GM18508 (cell line): ENCODE measurements around the gene FLOT2.
A peak's percentile ranks its signal among the peaks of the same experiment; 100 is the strongest.
"Not testable (repeated sequence)": the region's sequence is repeated elsewhere in the genome, so short reads cannot be mapped to it uniquely, and the experiment has no call there.

Source experiments
- ATAC-seq: cut with Tn5 transposase; IDR thresholded peaks from one replicate; pipeline ENCODE4 v1.9.1; 2021; ENCODE audit warnings: moderate number of reproducible peaks; ENCODE audit not compliant: insufficient read depth, unreplicated experiment

The FLOT2 gene

GRCh38 chr17:28877150-28877711, 20.3 kb downstream of the FLOT2 start:
- ATAC-seq = not testable (repeated sequence)

GRCh38 chr17:28875848-28876550, 21.5 kb downstream of the FLOT2 start:
- ATAC-seq = no peak

- no peak for ATAC-seq
These were observed 22.8 kb downstream of the FLOT2 start for GRCh38 chr17:28874750-28875149.

GRCh38 chr17:28873839-28874238, 23.7 kb downstream of the FLOT2 start:
- no peak for ATAC-seq

GRCh38 chr17:28871056-28871579, 26.4 kb downstream of the FLOT2 start:
- ATAC-seq = peak; percentile 61

- ATAC-seq = no peak
These were observed 30.3 kb downstream of the FLOT2 start for GRCh38 chr17:28867276-28867675.

- ATAC-seq = no peak
These were observed 31.4 kb downstream of the FLOT2 start for GRCh38 chr17:28865946-28866752.

- no peak for ATAC-seq
These were observed 32.3 kb downstream of the FLOT2 start for GRCh38 chr17:28864991-28865849.

- no peak for ATAC-seq
These were observed 33.6 kb downstream of the FLOT2 start for GRCh38 chr17:28863953-28864352.

- ATAC-seq = no peak
These were observed 35.0 kb downstream of the FLOT2 start for GRCh38 chr17:28862561-28862960.

- ATAC-seq = no peak
These were observed 35.9 kb downstream of the FLOT2 start for GRCh38 chr17:28861393-28862203.

- no peak for ATAC-seq
These were observed 37.1 kb downstream of the FLOT2 start for GRCh38 chr17:28860363-28860808.

- ATAC-seq = no peak
These were observed 38.7 kb downstream of the FLOT2 start for GRCh38 chr17:28858801-28859355.

- ATAC-seq = no peak
These were observed 39.4 kb downstream of the FLOT2 start for GRCh38 chr17:28857905-28858800.

GRCh38 chr17:28856028-28856574, 41.4 kb downstream of the FLOT2 start:
- ATAC-seq = no peak

GRCh38 chr17:28855336-28855679, 42.2 kb downstream of the FLOT2 start:
- ATAC-seq = no peak

GRCh38 chr17:28854457-28855335, 42.8 kb downstream of the FLOT2 start, which contains the start of gene ERAL1:
Gene ERAL1, plus strand, starts transcription at chr17:28855016. Its CDS starts 19 bp downstream, at chr17:28855035.
- peak; percentile 83 for ATAC-seq
